Stimulated activated naive CD8-positive, alpha-beta T cell treated with anti-CD3 and anti-CD28 coated beads, Interleukin-15, Interleukin-2, amounts not matched to agents 100 U/mL and 50 U/mL, for 24 hours (primary cell): ENCODE measurements around the gene MATCAP1.

Experiments
- ATAC-seq: fragments of 150-1000 bp; cut with Tn5 transposase; one replicate; pipeline ENCODE4 v1.10.0; 2021
- DNase-seq: peaks from one replicate; pipeline ENCODE4 v3.0.0; 2021

The MATCAP1 gene

GRCh38 chr16:67190448-67191399, 7.0 kb upstream of the MATCAP1 start:
- ATAC-seq (no peak), DNase-seq (no peak)

DNA sequence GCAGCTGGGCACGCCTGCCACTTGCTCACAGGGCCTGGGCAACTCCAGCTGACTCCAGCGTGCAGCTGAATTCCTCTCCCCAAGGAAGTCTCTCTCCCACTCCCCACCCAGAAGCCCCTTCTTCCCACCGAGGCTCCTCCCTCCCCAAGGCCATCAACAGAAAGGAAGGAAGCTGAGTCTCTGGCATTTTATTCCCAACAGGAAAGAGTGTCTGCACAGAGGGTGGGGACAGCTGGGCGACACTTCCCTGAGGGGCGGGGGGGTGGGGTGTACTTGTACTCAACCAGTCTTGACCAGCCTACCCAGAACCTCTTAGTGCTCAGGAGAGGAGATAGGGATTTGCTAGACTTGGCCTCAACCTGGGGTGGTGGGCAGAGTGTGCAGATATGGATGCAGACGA, 6.3 kb upstream of the MATCAP1 start, which contains the start of gene EXOC3L1:
TSS of gene EXOC3L1 (minus strand) at position 96 of the 400 bp plus-strand sequence. CDS start 460 bp downstream, outside the sequence.
- DNase-seq (no peak), ATAC-seq (no peak)

DNA sequence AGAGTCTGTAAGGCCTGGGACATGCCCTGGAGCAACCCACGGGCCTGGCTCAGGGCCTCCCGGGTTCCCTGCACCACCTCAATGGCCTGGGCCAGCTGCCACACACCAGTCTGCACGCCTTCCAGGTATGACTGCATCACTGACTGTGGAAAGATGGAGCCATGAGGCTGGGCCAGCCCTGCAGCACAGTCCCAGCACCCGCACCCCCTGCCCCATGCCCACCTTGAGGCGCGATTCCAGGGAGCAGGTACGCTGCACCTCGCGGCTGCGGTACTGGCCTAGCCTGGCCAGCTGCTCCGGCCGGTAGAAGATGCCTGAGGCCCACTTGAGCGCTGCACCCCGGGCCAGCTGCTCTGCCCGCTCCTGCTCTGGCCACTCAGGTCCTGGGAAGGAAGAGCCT, 5.0 kb upstream of the MATCAP1 start:
- ATAC-seq (no peak), DNase-seq (no peak)

- ATAC-seq (no peak), DNase-seq (no peak)
Observed at GRCh38 chr16:67188323-67188722, 4.6 kb upstream of the MATCAP1 start.

DNA sequence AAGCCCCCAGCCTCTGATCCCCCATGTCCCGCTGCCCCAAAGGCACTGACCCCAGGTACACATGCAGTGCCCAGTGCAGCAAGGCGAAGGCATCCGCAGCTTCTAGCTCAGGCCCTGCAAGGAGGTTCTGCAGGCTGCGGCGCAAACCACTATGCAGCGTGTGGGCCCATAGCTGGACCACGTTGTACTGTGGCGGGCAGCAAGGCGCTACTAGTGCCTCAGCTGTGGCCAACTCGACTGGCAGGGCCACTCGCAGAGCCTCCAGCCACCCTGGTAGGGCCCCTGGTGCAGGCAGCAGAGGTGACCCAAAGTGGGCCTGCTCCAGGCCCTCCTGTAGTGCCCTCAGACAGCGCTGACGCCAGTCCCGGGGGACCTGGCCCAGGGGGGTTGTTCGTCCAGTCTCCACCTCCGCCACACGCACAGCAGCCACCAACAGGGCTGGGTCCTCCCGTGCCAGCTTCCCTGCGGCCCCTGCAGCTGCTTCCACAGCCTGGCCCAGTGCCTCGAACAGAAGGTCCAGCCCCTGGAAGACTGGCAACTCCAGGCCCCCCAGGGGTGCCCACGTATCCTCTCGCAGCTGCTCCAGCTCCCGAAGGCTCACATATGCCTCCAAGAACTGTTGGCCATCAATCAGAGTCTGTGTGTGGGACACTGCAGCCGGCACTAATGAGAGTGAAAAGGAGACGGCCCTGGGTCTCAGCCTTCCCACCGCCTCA, 3.6 kb upstream of the MATCAP1 start:
- DNase-seq (no peak), ATAC-seq (no peak)

- ATAC-seq (no peak), DNase-seq (no peak)
Observed at GRCh38 chr16:67186550-67186950, 2.8 kb upstream of the MATCAP1 start.

GRCh38 chr16:67185651-67186134, 1.9 kb upstream of the MATCAP1 start:
- DNase-seq (no peak), ATAC-seq (no peak)

DNA sequence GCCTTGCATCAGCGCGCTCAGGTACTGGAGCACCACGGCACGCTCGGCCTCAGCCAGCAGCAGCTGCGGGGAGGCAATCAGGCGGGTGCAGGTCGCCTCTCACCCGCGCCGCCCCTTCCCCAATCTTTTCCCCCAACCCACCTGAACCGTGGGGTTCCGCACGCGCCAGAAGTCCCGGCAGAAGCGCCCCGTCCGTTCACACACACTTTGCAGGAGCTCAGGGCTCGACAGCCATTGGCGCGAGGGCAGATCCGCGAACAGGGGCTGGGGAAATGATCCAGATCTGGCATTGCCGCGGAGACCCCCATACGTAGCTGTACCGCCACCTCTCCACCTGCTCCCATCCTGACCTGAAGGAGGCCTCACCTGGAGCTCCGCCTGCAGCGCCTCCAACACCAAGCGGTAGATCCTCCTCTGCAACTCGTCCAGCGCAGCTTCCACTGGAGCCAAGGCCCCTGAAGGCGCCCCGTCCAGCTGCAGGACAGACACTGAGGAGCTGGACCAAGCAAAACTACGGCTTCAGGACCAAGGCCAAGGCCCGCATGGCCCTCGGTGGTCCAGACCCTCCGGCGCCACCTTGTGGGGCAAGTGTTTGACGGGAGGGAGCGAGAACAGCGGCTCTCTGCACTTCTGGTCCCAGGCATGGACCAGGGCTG, 1.4 kb upstream of the MATCAP1 start:
- ATAC-seq, result peak; percentile 42
- DNase-seq, result peak; percentile 93

GRCh38 chr16:67184453-67184994, 761 bp upstream of the MATCAP1 start:
- ATAC-seq, result no peak

GRCh38 chr16:67183284-67183626, 508 bp downstream of the MATCAP1 start:
- ATAC-seq, result no peak
- DNase-seq, result no peak

More at GRCh38 chr16:67184453-67184994, 761 bp upstream of the MATCAP1 start:
- peak; percentile 39 for DNase-seq

GRCh38 chr16:67182288-67182687, 1.5 kb downstream of the MATCAP1 start:
- ATAC-seq, result no peak

GRCh38 chr16:67181346-67181745, 2.4 kb downstream of the MATCAP1 start:
- ATAC-seq (no peak), DNase-seq (no peak)

More at GRCh38 chr16:67182288-67182687, 1.5 kb downstream of the MATCAP1 start:
- DNase-seq, result no peak

DNA sequence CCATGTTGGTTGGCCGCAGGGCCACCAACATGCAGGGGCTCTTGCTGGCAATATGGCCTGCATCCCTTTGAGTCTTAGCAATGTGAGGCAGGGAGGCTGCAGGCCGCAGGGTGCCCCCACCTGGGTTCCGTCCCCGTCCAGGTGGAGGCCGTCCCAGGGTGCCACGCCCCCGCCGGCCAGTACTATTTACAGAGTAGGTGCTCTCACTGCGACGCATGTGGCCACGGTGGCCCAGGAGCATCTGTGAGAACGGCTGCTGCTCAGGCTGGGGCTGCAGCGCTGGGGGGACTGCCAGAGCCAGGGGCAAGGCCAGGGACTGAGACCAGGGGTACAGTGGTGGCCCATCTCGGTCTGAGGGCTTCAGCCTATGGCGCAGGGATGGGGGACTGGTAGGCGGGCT, 3.6 kb downstream of the MATCAP1 start:
- DNase-seq, result no peak
- ATAC-seq, result no peak

DNA sequence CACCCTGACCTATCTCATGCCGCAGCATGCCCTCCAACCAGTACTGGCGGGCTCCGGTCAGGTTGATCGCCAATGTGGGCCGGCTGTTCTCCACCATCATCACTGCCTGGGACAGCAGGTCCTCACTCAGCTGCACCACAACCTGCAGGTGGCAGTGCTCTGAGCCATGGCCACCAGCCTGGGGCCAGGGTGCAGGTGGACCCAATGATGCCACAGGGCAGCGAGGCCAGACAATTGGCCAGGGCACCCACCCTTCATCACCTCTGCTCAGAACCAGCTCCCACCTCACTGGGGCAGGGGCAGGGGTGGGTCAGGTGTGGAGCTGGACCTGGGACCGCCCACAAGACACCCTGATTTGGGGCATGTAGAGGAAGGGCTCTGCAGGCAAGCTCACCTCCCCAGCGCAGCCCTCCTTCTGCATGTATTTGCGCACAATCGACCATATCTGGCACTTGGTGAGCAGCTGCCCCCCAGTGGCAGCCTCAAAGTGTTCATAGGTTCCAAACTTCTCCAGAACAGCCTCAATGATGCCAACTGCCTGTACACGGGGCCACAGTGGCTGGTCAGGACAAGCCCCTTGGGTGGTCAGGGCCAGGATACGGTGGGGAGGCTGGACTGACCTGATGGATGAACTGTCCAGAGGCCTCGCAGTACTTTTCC, 4.2 kb downstream of the MATCAP1 start:
- DNase-seq, result no peak
- no peak for ATAC-seq

- ATAC-seq (peak; percentile 50), DNase-seq (peak; percentile 53)
Observed at GRCh38 chr16:67177743-67178699, 5.7 kb downstream of the MATCAP1 start.

DNA sequence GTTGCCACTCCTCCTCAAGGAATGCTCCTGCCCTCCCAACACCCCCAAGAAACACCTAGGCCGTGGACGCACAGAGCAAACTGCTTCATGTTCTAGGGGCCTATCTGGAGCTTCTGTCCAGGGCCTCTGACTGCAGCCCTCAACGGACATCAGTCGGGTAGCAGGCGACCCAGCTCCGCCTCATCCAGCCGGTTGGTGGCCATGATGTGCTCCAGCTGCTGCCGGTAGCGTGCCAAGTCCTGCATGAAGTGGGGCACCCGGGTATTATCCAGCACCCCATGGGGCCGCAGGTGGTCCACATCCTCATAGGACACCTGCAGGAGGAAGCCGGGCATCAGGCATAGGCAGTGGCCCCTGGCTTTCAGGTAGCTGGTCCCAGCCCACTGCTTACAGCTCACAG, 7.1 kb downstream of the MATCAP1 start:
- no peak for DNase-seq
- no peak for ATAC-seq

DNA sequence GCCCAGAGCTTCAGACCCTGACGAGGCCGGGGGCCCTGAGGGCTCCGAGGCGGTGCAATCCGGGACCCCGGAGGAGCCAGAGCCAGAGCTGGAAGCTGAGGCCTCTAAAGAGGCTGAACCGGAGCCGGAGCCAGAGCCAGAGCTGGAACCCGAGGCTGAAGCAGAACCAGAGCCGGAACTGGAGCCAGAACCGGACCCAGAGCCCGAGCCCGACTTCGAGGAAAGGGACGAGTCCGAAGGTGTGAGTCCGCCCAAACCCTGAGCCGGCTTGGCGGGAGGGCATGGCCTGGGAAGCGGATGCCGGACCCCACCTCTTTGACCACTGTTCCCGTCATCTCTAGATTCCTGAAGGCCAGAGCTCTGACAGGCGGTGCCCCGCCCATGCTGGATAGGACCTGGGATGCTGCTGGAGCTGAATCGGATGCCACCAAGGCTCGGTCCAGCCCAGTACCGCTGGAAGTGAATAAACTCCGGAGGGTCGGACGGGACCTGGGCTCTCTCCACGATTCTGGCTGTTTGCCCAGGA, 9.0 kb downstream of the MATCAP1 start:
- DNase-seq (no peak), ATAC-seq (peak; percentile 4)

GRCh38 chr16:67173808-67174705, 9.7 kb downstream of the MATCAP1 start:
- DNase-seq (peak; percentile 73), ATAC-seq (peak; percentile 63)

GRCh38 chr16:67173323-67173722, 10.4 kb downstream of the MATCAP1 start:
- ATAC-seq, result no peak
- no peak for DNase-seq
